HG02981 (cell line): ENCODE results near the gene PAPPA.

Source experiments
- ATAC-seq: cut with Tn5 transposase; IDR thresholded peaks from one replicate; pipeline ENCODE4 v1.9.1; 2021; ENCODE audit warnings: mild to moderate bottlenecking, moderate library complexity; ENCODE audit not compliant: unreplicated experiment

PAPPA gene

DNA sequence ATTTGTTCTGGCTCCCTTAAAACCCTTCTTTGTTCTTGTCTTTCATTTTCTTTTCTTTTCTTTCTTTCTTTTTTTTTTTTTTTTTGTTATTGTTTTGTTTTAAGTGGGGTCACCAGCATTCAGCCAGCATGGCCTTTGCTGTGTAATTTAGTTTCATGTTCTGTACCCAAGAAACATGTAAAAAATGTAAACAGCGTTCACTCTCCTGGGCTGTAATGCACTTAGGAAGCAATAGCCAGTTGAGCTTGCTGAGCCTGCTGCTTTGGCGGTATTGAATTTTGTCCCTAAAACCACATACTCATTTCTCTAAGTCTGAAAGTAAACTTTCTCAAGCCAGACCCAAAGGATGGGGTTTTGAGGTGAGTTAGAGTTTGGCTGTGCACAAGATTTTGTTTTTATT, 158.6 kb downstream of the PAPPA start:
- no peak for ATAC-seq

GRCh38 chr9:116313638-116314037, 160.0 kb downstream of the PAPPA start:
- ATAC-seq, result no peak

DNA sequence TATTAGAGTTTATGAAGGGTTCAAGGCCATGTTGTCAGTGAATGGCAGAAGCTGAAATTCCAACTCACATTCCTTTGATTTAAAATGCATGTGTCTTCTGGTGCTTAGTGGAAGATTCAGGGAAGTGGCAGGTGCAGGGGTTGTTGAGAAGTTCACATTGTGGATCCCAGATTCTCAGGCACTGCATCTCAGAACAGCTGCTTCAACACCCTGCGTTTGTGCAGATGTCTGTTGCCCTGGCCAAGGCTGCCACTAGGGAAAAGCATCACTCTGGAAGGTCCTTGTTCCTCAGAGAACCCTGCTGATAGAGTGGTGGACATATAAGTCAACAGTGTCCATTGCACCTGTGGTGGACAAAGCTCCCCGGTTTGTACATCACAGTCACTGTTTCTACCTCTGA, 162.7 kb downstream of the PAPPA start:
- ATAC-seq, result no peak

- no peak for ATAC-seq
These were observed 163.9 kb downstream of the PAPPA start for GRCh38 chr9:116317503-116317902.

DNA sequence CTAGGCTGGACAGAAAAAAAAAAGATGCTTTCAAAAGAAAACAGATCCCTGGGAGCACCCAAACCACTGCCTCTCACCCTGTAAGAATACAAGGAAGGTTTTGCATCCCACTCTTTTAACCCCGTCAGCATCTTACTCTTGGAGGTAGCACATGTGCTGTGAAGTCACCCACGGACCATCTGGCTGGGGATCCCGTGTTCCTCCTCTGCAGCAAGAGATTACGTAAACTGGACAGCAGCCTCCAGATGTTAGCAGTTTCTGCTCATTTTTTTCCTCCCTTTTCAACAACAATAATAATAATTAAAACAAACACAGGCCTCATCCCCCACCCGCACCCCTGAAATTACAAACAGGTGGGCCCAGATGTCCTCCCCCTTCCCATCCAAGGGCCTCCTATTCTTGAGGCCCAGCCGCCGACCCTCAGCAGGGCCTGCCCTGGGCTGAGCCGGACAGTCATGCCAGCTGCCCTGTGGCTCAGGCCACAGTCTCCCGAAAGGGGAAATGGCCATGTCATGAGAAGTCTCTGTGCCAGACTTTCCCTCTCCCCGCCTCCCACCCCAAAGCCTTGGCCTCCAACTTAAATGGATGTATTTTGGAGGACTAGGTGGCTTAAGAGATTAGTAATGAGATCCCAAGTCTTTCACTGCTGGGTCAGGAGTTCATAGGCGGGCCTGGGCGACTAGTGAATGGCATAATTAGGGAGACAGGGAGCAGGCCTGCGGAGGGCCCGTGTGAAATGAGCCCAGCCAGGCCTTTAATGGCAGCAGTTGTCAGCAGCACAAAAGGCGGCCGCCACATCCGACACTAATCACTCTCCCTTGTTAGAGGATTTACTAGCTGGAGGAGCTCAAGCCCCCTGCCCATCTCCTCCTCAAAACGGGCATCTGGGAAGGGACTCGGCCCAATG, 165.1 kb downstream of the PAPPA start:
- no peak for ATAC-seq

DNA sequence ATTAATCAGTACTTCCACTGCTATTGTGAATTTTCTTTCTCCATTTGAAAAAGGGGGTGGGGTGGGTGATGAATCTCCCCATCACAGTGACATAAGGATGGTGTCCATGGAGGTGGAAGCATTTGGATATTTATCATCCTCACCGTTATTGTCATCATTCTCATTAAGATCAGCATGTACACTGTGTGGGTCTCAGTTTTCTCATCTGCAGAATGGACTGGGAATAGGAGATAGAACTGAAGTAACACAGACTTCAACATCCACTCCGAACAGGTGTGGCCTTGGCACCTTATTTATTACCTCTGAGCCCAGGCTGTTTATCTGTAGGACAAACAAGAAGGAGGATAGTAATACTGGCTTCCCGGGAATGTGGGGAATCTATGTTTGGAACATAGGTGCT, 165.9 kb downstream of the PAPPA start:
- no peak for ATAC-seq

DNA sequence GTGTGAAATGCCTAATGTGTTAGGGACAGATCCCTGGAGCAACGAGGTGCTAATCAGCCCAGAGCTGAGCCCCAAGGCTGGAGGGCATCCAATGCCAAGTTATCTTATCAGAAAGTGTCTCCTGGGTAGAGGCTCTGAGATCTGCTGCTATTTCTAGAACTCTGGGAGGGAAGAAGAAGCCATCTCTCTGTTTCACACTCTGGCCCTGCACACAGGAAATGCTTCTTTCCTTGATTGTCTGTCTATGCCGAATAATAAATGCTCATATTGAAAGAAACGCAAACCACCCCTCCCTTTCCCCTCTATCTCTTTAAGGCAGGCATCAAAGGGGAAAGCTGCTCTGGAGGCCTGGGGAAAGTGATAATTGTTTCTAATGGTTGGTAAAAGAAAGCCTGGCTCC, 166.7 kb downstream of the PAPPA start:
- ATAC-seq, result no peak

- ATAC-seq, result no peak
These were observed 168.9 kb downstream of the PAPPA start for GRCh38 chr9:116322521-116322920.

DNA sequence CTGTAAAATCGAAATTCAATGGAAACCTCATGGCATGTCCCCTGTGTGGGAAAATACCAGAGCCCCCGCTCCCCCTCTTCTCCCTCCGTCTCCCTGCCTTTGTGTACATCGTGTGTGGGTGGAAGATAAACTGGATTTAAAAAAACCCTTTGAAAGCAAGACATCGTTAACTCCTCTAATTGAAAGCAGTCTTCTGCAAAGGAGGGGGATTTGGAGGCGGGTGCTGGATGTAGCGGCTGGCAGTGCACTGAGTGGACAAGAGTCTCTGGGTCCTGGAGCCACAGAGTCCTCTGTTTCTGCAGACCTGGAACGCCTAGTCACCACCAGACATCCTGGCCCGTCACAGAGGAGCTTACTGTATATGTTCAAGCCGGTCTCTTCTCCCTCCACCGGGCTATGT, 169.4 kb downstream of the PAPPA start:
- ATAC-seq, result no peak

DNA sequence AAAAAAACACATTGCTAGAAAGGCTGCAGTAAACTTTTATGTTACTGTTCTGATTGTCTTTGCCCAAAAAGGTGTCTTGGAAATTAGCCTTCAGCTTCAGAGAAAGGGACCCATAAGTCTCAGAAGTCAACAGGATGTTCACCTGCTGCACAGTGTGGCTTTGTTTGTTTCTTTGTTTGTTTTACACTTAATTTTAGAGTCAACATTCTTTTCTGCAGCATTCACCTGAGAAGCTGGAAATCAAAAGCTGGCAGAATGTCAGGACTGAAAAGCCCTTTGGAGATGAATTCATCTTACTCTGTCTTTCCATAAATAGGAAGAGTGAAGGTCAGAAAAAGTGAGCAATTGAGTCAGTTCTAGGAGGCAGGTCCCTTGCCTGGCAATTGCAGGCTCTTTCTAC, 170.0 kb downstream of the PAPPA start:
- ATAC-seq, result no peak

DNA sequence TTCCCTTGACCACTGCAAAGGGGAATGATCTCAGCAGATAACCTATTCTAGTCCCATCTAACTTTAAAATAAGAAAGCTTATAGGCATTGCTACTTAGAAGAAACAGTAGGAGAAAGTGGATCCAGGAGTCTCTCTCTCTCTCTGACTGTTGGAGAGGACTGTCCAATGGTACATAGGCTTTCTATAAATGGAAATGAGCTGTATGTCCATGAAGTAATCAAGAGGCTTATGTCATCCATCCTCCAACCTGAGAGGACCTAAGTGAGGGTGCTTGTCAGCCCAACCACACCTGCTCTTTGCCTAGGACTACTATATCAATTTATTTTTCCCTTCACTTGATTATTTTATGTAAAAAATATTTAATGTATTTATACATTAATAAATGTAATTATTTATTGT, 172.3 kb downstream of the PAPPA start:
- ATAC-seq, result no peak

- ATAC-seq, result no peak
These were observed 174.3 kb downstream of the PAPPA start for GRCh38 chr9:116327701-116328405.

DNA sequence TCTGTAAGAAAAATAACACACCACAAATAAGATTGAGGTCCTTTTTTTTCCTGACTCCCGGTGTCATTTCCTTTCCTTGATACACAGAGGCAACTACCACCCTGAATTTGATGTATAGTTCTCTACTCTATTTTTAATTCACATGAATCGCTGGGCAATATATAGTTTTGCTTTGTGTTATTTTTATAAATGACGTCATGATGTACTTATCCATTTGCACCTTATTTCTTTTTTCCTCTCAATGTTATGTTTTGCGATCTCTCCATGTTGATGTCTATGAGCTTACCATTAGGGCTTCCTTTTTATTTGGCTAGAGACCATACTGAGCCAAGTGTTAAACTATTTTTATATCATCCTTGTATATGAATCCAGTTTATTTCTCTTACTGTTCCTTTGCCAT, 175.9 kb downstream of the PAPPA start:
- no peak for ATAC-seq

GRCh38 chr9:116331241-116331640, 177.7 kb downstream of the PAPPA start:
- ATAC-seq, result no peak

DNA sequence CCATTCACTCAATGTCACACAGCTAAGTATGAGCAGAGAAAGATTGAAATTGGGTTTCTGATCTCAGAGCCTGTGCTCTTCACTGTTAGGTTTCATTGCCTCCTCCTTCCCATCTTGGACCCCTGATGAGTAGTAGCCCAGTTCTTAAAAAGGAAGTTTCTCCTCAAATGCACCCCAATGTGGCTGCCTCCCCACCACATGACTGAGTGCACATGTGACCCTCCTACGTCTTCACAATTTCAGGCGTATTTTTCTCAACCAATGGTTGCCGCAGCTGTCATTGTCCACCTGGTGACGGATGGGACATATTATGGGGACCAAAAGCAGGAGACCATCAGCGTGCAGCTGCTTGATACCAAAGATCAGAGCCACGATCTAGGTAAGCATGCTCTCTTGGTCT, 178.5 kb downstream of the PAPPA start:
- ATAC-seq, result no peak

DNA sequence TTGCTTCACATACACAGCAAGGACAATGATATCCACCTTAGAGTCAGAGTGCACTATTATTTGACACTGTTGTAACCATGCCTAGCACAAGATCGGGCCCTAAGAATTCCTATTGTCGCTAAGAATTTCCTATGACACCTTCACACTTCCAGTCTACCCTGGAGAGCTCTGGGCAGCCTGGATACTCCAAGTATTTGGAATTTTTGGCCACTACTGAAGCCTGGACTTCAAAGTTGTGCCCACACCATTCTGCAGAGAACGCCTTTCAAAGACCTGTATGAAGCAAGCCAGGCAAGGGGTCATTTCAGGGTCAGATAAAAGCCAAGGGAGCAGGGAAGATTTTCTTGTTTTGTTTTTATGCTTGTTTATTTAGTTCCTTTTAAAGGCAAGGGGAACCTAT, 179.7 kb downstream of the PAPPA start:
- ATAC-seq, result no peak

DNA sequence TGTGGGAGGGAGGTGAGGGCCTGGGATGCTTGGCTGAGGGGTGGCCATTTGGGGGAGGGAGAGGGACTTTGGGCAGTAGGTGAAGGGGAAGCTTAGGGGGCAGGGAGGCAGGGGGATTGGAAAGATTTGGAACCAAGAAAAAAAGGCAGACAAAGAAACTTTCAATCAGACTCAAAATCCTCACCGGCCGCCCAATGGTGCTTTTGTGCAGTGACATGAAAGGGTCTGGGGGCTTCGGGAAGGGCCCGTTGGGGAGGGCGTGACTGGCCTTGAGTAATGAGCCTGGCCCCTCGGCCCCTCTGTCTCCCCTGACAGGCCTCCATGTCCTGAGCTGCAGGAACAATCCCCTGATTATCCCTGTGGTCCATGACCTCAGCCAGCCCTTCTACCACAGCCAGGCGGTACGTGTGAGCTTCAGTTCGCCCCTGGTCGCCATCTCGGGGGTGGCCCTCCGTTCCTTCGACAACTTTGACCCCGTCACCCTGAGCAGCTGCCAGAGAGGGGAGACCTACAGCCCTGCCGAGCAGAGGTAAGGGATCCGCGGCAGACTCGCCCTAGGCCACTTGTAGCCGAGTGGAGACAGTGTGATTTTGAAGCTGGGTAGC, 181.1 kb downstream of the PAPPA start:
- ATAC-seq, result no peak

DNA sequence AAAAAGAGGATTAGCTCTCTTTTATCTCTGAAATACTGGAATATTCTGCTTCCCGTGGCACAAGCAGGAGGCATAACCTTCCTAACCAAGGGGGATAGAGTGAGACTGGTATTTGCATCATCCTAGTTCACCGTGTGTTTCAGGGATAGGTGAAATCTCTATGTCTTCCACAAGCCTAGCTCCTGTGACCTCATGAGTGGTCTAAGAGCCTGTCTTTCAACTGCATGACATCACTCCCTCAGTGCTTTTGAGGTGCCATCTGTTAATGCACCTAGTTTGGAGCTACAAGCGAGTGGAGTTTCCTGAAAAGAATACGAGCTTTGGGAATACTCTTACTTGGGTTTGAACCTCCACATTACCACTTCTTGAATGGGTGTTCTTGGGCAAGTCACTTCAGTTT, 181.8 kb downstream of the PAPPA start:
- ATAC-seq, result no peak

GRCh38 chr9:116336133-116336862, 182.7 kb downstream of the PAPPA start:
- no peak for ATAC-seq

GRCh38 chr9:116337015-116337414, 183.4 kb downstream of the PAPPA start:
- no peak for ATAC-seq

GRCh38 chr9:116340270-116340669, 186.7 kb downstream of the PAPPA start:
- no peak for ATAC-seq
